HepG2 (cell line): ENCODE data around the gene SLC35F3. TPM values are rescaled to one million over a fixed set of nuclear protein-coding genes. Genes with fewer than 3 reads are reported as not detected.

Experiments
- ATAC-seq: fragments of 200-7000 bp; cut with Tn5 transposase; 3 replicates; pipeline ENCODE4 v1.9.1; 2020; ENCODE audit warnings: mild to moderate bottlenecking, moderate library complexity
- BruUV-seq: library from RNA; stranded (reverse); fragments of 400-500 nt; replicated peaks from 2 replicates; lab custom pipeline; 2021; lab: Mats Ljungman, UMichigan
- CTCF ChIA-PET: fragments of 300-600 bp; formaldehyde crosslinking; extraction: SDS; loops from one replicate; lab custom pipeline; 2021; ENCODE audit warnings: low total read pairs, inconsistent platforms, low intra/inter-chr PET ratio; lab: Yijun Ruan, JAX
- POLR2A ChIA-PET: fragments of 350-600 bp; sonication (Branson Sonifier 250); formaldehyde crosslinking; loops from one replicate; lab custom pipeline; 2020; ENCODE audit warnings: antibody characterized with exemption, inconsistent platforms; lab: Yijun Ruan, JAX
- DNase-seq: peaks from one replicate; pipeline ENCODE4 v3.0.0-alpha.2; 2015; ENCODE audit warnings: low spot score
- FAIRE-seq: peaks from 3 replicates; lab custom pipeline; 2011; peaks lifted over from hg19 to GRCh38; lab: Jason Lieb, UNC
- H2AFZ ChIP-seq: one replicate; pipeline ENCODE4 v1.6.1; 2011; ENCODE audit warnings: low read length, inconsistent platforms
- H3K27ac ChIP-seq: fragments of 300-600 bp; 3 replicates; pipeline ENCODE4 v1.8.0; 2011; ENCODE audit warnings: mixed run types, mild to moderate bottlenecking, mixed read lengths, low read length, inconsistent platforms; ENCODE audit not compliant: insufficient read depth; ENCODE audit errors: extremely low read length
- H3K27me3 ChIP-seq, 2 experiments: fragments of 200-600 bp in 1 of 2; 2 replicates in 1 of 2; 3 replicates in 1 of 2; pipeline versions ENCODE4 v1.6.0 to v1.8.0; 2011; ENCODE audit warnings: low read length in 2 of 2, mild to moderate bottlenecking in 2 of 2, moderate library complexity in 2 of 2, inconsistent platforms in 1 of 2; ENCODE audit not compliant: insufficient read depth in 2 of 2, control insufficient read depth in 1 of 2
- H3K36me3 ChIP-seq, 2 experiments: fragments of 200-600 bp in 1 of 2; replicated peaks in 1 of 2; 2 replicates in 1 of 2; 3 replicates in 1 of 2; pipeline versions ENCODE4 v1.5.1 to v1.8.0; 2011; ENCODE audit warnings: low read length in 2 of 2, inconsistent platforms in 1 of 2; ENCODE audit not compliant: insufficient read depth in 2 of 2, control insufficient read depth in 1 of 2
- H3K4me1 ChIP-seq: 2 replicates; pipeline ENCODE4 v1.5.1; 2012; ENCODE audit warnings: low read length, inconsistent platforms; ENCODE audit not compliant: insufficient read depth
- H3K4me2 ChIP-seq: 2 replicates; pipeline ENCODE4 v1.6.0; 2011; ENCODE audit warnings: low read depth, low read length, inconsistent platforms
- H3K4me3 ChIP-seq, 3 experiments: fragments of 200-600 bp in 1 of 3; sonication (generic), shearing (Covaris generic) in 1 of 3; replicated peaks in 1 of 3; 2 replicates each; pipeline ENCODE4 v1.5.1; 2011 to 2016; ENCODE audit warnings: low read length in 3 of 3, inconsistent platforms in 2 of 3, low read depth in 2 of 3, mild to moderate bottlenecking in 2 of 3, control low read depth in 1 of 3, mixed read lengths in 1 of 3; ENCODE audit not compliant: insufficient read depth in 1 of 3
- H3K79me2 ChIP-seq: one replicate; pipeline ENCODE4 v1.6.1; 2011; ENCODE audit warnings: low read length, inconsistent platforms; ENCODE audit not compliant: insufficient read depth
- H3K9ac ChIP-seq: 2 replicates; pipeline ENCODE4 v1.6.0; 2011; ENCODE audit warnings: mild to moderate bottlenecking, low read depth, low read length, inconsistent platforms; ENCODE audit not compliant: insufficient read depth
- H3K9me3 ChIP-seq: 2 replicates; pipeline ENCODE4 v1.5.1; 2012; ENCODE audit warnings: mild to moderate bottlenecking, low read length
- H4K20me1 ChIP-seq: 2 replicates; pipeline ENCODE4 v1.6.0; 2011; ENCODE audit warnings: inconsistent platforms, mild to moderate bottlenecking, low read length, moderate library complexity; ENCODE audit not compliant: insufficient read depth
- AKAP8 ChIP-seq: sonication (generic); formaldehyde crosslinking; IDR thresholded peaks from 2 replicates; pipeline ENCODE4 v1.5.1; 2020; ENCODE audit warnings: mild to moderate bottlenecking, missing genetic modification reagents
- HDAC6 ChIP-seq: fragments of 200-600 bp; sonication (generic); IDR thresholded peaks from 2 replicates; pipeline ENCODE4 v1.7.0; 2017; ENCODE audit warnings: mild to moderate bottlenecking, antibody characterized with exemption, low read length, low read depth
- HOXA3 ChIP-seq: sonication (generic); formaldehyde crosslinking; IDR thresholded peaks from 2 replicates; pipeline ENCODE4 v1.5.0; 2020; ENCODE audit warnings: missing genetic modification reagents
- KDM1A ChIP-seq: IDR thresholded peaks from 2 replicates; pipeline ENCODE4 v1.6.1; 2016; ENCODE audit warnings: missing compliant biosample characterization
- TP53 ChIP-seq: sonication (generic); formaldehyde crosslinking; conservative IDR thresholded peaks from 2 replicates; pipeline ENCODE4 v1.4.0; 2020; ENCODE audit warnings: missing genetic modification reagents
- ZBTB3 ChIP-seq: sonication (generic); formaldehyde crosslinking; IDR thresholded peaks from 2 replicates; pipeline ENCODE4 v1.4.0; 2020; ENCODE audit warnings: low read depth, mild to moderate bottlenecking, moderate library complexity, missing genetic modification reagents, borderline replicate concordance
- ZNF124 ChIP-seq: sonication (generic); formaldehyde crosslinking; IDR thresholded peaks from 2 replicates; pipeline ENCODE4 v1.4.0; 2020; ENCODE audit warnings: missing genetic modification reagents
- ZNF367 ChIP-seq: sonication (generic); formaldehyde crosslinking; IDR thresholded peaks from 2 replicates; pipeline ENCODE4 v1.4.0; 2020; ENCODE audit warnings: missing genetic modification reagents, borderline replicate concordance
- ZNF570 ChIP-seq: sonication (generic); formaldehyde crosslinking; IDR thresholded peaks from 2 replicates; pipeline ENCODE4 v1.4.0; 2020; ENCODE audit warnings: mild to moderate bottlenecking, missing genetic modification reagents, borderline replicate concordance
- ZNF746 ChIP-seq: sonication (generic); formaldehyde crosslinking; IDR thresholded peaks from 2 replicates; pipeline ENCODE4 v1.8.0; 2022; ENCODE audit warnings: mild to moderate bottlenecking, missing genetic modification reagents
- WGBS: methylation state at CpG from one replicate; pipeline ENCODE4 v1.1.6; 2017; ENCODE audit warnings: low lambda C conversion rate; 5-methylcytosine and 5-hydroxymethylcytosine counted together
- in situ Hi-C: cut with HindIII; loops from 2 replicates; pipeline ENCODE4 v1.10.0; 2017; ENCODE audit warnings: low pct_unique_long_range_greater_than_20kb; ENCODE audit not compliant: extremely low pct_ligation_motif_present
- intact Hi-C: fragments of 100-400 bp; cut with micrococcal nuclease; formaldehyde crosslinking; loops from one replicate; pipeline ENCODE4 v1.10.0; 2022; ENCODE audit not compliant: unreplicated experiment
- polyA plus RNA-seq, 8 experiments: library from polyadenylated mRNA; depleted of rRNA in 3 of 8; stranded (reverse) in 7 of 8; unstranded in 1 of 8; fragments of >200 nt; fragmentation: Illumina TruSeq in 4 of 8; extraction: Trizol in 4 of 8; gene quantifications; 2 replicates each; pipeline versions ENCODE4 v1.2.1 to v1.2.3, GENCODE V29; 2011 to 2016; ENCODE audit warnings: low read depth in 4 of 8, missing spikeins in 1 of 8, mixed read lengths in 1 of 8; ENCODE audit not compliant: insufficient read depth in 1 of 8
- total RNA-seq, 5 experiments: library from RNA; depleted of rRNA; stranded (reverse); fragments of >200 nt; fragmentation: Illumina TruSeq; extraction: Trizol; gene quantifications; 2 replicates each; pipeline ENCODE4 v1.2.3, GENCODE V29; 2016; ENCODE audit warnings: low read depth in 1 of 5
- TF ChIP-seq, protein P1 (sequence below): sonication (generic); formaldehyde crosslinking; IDR thresholded peaks from 2 replicates; pipeline ENCODE4 v1.4.0; 2020; ENCODE audit warnings: mild to moderate bottlenecking, missing genetic modification reagents
- TF ChIP-seq, protein P2 (sequence below): sonication (generic); formaldehyde crosslinking; IDR thresholded peaks from 2 replicates; pipeline ENCODE4 v1.9.0; 2021; ENCODE audit warnings: missing genetic modification reagents, borderline replicate concordance
- TF ChIP-seq, protein P3 (sequence below): sonication (generic); formaldehyde crosslinking; IDR thresholded peaks from 2 replicates; pipeline ENCODE4 v1.4.0; 2020; ENCODE audit warnings: missing genetic modification reagents
- TF ChIP-seq, protein P4 (sequence below): sonication (generic); formaldehyde crosslinking; IDR thresholded peaks from 2 replicates; pipeline ENCODE4 v1.5.0; 2020; ENCODE audit warnings: mild to moderate bottlenecking, missing genetic modification reagents

SLC35F3 gene
- total and polyA plus RNA-seq, 2 of the 13 experiments (the other 11 are each of a cell fraction or from before 2014, with no cell fraction given): not detected

DNA sequence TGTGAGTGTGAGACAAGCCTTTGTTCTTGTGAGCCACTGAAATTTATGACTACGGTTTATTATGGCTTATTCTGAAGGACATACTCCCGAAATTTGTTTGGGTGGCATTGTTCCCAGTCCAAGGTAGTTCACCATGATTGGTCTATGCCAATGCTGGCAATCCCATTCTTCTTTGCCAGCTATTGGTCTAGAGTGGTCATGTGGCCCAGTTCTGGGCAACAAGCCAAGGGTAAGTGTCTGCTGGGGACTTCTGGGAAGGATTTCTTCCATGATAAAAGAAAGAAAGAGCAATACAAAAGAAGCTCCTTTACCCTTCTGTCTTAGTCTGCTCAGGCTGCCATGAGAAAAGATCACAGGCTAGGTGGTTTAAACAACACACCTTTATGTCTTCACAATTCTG is 201.6 kb downstream of the SLC35F3 start:
- H3K4me2 ChIP-seq: no peak overlapping the region
- H3K9ac ChIP-seq: no peak overlapping the region
- H3K27ac ChIP-seq: no peak overlapping the region
- 13% methylated on average over 2 of the region's 2 CpGs for WGBS
- no peaks in the 10 kb centered on the region for H3K36me3 ChIP-seq
- in situ Hi-C loops (no loop called here), intact Hi-C loops (no loop called here)
- H2AFZ ChIP-seq: no peak overlapping the region
- no peak for ATAC-seq
- DNase-seq: no peak
- FAIRE-seq: no peak
- 0 out of 5 replicates have a peak, but pooled peaks cover 0 to 10% of the 10 kb centered on the region in 2 experiments for H3K27me3 ChIP-seq
- CTCF ChIA-PET: no interaction called here
- BruUV-seq: no TSS peak
- no peaks in the 10 kb centered on the region for H3K9me3 ChIP-seq
- H3K79me2 ChIP-seq: no peaks in the 10 kb centered on the region
- POLR2A ChIA-PET: no interaction called here
- H4K20me1 ChIP-seq: no peaks in the 10 kb centered on the region
- no peak overlapping the region for H3K4me3 ChIP-seq
- no peaks in the 10 kb centered on the region for H3K4me1 ChIP-seq
- no peak for TF ChIP-seq ZNF570 (CRISPR knock-in tag)
- TF ChIP-seq, protein P1, sequence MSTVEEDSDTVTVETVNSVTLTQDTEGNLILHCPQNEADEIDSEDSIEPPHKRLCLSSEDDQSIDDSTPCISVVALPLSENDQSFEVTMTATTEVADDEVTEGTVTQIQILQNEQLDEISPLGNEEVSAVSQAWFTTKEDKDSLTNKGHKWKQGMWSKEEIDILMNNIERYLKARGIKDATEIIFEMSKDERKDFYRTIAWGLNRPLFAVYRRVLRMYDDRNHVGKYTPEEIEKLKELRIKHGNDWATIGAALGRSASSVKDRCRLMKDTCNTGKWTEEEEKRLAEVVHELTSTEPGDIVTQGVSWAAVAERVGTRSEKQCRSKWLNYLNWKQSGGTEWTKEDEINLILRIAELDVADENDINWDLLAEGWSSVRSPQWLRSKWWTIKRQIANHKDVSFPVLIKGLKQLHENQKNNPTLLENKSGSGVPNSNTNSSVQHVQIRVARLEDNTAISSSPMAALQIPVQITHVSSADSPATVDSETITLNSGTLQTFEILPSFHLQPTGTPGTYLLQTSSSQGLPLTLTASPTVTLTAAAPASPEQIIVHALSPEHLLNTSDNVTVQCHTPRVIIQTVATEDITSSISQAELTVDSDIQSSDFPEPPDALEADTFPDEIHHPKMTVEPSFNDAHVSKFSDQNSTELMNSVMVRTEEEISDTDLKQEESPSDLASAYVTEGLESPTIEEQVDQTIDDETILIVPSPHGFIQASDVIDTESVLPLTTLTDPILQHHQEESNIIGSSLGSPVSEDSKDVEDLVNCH: no peak
- TF ChIP-seq ZNF124: no peak
- no peak for TF ChIP-seq ZNF746 (CRISPR knock-in tag)
- no peak for TF ChIP-seq KDM1A (CRISPR knock-in tag)
- TF ChIP-seq ZNF367 (CRISPR knock-in tag): no peak
- TF ChIP-seq, protein P2, sequence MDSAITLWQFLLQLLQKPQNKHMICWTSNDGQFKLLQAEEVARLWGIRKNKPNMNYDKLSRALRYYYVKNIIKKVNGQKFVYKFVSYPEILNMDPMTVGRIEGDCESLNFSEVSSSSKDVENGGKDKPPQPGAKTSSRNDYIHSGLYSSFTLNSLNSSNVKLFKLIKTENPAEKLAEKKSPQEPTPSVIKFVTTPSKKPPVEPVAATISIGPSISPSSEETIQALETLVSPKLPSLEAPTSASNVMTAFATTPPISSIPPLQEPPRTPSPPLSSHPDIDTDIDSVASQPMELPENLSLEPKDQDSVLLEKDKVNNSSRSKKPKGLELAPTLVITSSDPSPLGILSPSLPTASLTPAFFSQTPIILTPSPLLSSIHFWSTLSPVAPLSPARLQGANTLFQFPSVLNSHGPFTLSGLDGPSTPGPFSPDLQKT (CRISPR knock-in tag): no peak
- TF ChIP-seq HDAC6: no peak
- TF ChIP-seq, protein P3, sequence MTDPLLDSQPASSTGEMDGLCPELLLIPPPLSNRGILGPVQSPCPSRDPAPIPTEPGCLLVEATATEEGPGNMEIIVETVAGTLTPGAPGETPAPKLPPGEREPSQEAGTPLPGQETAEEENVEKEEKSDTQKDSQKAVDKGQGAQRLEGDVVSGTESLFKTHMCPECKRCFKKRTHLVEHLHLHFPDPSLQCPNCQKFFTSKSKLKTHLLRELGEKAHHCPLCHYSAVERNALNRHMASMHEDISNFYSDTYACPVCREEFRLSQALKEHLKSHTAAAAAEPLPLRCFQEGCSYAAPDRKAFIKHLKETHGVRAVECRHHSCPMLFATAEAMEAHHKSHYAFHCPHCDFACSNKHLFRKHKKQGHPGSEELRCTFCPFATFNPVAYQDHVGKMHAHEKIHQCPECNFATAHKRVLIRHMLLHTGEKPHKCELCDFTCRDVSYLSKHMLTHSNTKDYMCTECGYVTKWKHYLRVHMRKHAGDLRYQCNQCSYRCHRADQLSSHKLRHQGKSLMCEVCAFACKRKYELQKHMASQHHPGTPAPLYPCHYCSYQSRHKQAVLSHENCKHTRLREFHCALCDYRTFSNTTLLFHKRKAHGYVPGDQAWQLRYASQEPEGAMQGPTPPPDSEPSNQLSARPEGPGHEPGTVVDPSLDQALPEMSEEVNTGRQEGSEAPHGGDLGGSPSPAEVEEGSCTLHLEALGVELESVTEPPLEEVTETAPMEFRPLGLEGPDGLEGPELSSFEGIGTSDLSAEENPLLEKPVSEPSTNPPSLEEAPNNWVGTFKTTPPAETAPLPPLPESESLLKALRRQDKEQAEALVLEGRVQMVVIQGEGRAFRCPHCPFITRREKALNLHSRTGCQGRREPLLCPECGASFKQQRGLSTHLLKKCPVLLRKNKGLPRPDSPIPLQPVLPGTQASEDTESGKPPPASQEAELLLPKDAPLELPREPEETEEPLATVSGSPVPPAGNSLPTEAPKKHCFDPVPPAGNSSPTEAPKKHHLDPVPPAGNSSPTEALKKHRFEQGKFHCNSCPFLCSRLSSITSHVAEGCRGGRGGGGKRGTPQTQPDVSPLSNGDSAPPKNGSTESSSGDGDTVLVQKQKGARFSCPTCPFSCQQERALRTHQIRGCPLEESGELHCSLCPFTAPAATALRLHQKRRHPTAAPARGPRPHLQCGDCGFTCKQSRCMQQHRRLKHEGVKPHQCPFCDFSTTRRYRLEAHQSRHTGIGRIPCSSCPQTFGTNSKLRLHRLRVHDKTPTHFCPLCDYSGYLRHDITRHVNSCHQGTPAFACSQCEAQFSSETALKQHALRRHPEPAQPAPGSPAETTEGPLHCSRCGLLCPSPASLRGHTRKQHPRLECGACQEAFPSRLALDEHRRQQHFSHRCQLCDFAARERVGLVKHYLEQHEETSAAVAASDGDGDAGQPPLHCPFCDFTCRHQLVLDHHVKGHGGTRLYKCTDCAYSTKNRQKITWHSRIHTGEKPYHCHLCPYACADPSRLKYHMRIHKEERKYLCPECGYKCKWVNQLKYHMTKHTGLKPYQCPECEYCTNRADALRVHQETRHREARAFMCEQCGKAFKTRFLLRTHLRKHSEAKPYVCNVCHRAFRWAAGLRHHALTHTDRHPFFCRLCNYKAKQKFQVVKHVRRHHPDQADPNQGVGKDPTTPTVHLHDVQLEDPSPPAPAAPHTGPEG: no peak
- TF ChIP-seq HOXA3 (CRISPR knock-in tag): no peak
- TF ChIP-seq, protein P4, sequence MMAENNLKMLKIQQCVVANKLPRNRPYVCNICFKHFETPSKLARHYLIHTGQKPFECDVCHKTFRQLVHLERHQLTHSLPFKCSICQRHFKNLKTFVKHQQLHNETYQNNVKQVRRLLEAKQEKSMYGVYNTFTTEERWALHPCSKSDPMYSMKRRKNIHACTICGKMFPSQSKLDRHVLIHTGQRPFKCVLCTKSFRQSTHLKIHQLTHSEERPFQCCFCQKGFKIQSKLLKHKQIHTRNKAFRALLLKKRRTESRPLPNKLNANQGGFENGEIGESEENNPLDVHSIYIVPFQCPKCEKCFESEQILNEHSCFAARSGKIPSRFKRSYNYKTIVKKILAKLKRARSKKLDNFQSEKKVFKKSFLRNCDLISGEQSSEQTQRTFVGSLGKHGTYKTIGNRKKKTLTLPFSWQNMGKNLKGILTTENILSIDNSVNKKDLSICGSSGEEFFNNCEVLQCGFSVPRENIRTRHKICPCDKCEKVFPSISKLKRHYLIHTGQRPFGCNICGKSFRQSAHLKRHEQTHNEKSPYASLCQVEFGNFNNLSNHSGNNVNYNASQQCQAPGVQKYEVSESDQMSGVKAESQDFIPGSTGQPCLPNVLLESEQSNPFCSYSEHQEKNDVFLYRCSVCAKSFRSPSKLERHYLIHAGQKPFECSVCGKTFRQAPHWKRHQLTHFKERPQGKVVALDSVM: no peak
- TF ChIP-seq AKAP8 (CRISPR knock-in tag): no peak
- TF ChIP-seq ZBTB3 (CRISPR knock-in tag): no peak
- TF ChIP-seq TP53: no peak
